ENCODE data around the gene DSCAM. TPM values are rescaled to one million over a fixed set of nuclear protein-coding genes. Genes with fewer than 3 reads are reported as not detected.

The DSCAM gene
- total RNA-seq, 1 experiment from 2014 or later = 0.13 TPM

DNA sequence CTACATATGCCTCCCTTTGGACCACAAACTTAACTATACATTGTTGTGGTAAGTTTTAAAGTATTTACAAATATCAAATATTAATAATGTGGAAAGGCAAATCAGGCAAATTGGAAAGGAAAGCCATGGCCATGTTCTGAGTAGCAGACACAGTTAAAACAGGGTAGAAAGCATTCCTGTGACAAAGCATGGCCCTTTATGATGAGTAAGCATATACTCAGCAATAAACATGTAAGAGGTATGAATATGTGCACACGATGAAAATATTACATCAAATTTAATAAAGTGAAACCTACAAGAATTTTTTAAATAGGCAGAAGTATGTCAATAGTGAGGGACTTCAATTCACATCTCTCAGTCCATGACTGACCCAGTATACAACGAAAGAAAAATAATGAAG, 389.2 kb downstream of the DSCAM start:
- no peaks in the 10 kb centered on the region for H3K36me3 Mint-ChIP-seq

DNA sequence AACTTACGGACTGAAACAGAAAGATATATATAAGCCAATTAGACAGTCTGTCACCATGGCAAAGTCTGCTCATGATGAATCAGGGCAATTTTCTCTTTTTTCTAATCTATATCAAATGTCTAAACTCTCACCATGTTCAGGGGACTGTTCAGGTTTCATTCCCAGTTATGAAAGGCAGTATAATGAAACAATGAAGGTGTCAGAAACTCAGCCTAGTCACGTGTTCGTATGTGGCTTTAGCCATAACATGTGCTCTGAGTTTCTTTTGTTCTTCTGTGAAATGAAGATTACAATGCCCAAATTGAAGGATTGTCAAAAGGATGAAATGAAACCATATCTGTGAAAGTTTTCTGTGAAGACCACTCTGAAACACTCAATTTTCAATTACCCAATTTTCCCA, 392.9 kb downstream of the DSCAM start:
- H3K9me3 Mint-ChIP-seq = no peaks in the 10 kb centered on the region
- ATAC-seq = no peak
- CTCF ChIA-PET = no interaction called here

More for the DNA sequence above, 389.2 kb downstream of the DSCAM start:
- Mint-ChIP-seq H3K4me3 (no peak overlapping the region), H3K9me3 (no peaks in the 10 kb centered on the region), H3K27ac (no peak overlapping the region), H3K27me3 (ENCODE audit: low read depth) (no peaks in the 10 kb centered on the region), H3K4me1 (no peaks in the 10 kb centered on the region)
- DNase-seq (ENCODE audit: low spot score) (no peak), ATAC-seq (no peak)
- POLR2A ChIA-PET = no interaction called here
- CTCF ChIA-PET = no interaction called here
- TF ChIP-seq ZNF512 (CRISPR knock-in tag; IDR thresholded peaks at IDR 0.05; ENCODE audit: borderline replicate concordance) = no peak
- no peak for TF ChIP-seq TCF7 (CRISPR knock-in tag; IDR thresholded peaks at IDR 0.05; ENCODE audit: low read depth)
- TF ChIP-seq ATF2 (CRISPR knock-in tag; IDR thresholded peaks at IDR 0.05; ENCODE audit: borderline replicate concordance, low read depth) = no peak
- no peak for TF ChIP-seq ZNF317 (CRISPR knock-in tag; IDR thresholded peaks at IDR 0.05; ENCODE audit: borderline replicate concordance, low read depth)
- TF ChIP-seq GABPB1 (CRISPR knock-in tag; IDR thresholded peaks at IDR 0.05) = no peak
- TF ChIP-seq, protein P1, sequence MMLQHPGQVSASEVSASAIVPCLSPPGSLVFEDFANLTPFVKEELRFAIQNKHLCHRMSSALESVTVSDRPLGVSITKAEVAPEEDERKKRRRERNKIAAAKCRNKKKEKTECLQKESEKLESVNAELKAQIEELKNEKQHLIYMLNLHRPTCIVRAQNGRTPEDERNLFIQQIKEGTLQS (CRISPR knock-in tag; conservative IDR thresholded peaks at IDR 0.05) = no peak
- no peak for TF ChIP-seq FOXJ3 (CRISPR knock-in tag; IDR thresholded peaks at IDR 0.05; ENCODE audit: borderline replicate concordance)
- no peak for TF ChIP-seq ELF4 (CRISPR knock-in tag; IDR thresholded peaks at IDR 0.05; ENCODE audit: low read depth)
- TF ChIP-seq ETV6 (CRISPR knock-in tag; IDR thresholded peaks at IDR 0.05) = no peak
- no peak for TF ChIP-seq SMAD4 (CRISPR knock-in tag; IDR thresholded peaks at IDR 0.05)
- TF ChIP-seq MXD4 (CRISPR knock-in tag; IDR thresholded peaks at IDR 0.05; ENCODE audit: borderline replicate concordance) = no peak
- no peak for TF ChIP-seq GRHL2 (CRISPR knock-in tag; IDR thresholded peaks at IDR 0.05; ENCODE audit: insufficient replicate concordance, severe bottlenecking)
- TF ChIP-seq FOXP4 (CRISPR knock-in tag; IDR thresholded peaks at IDR 0.05) = no peak
- no peak for TF ChIP-seq RELA (CRISPR knock-in tag; IDR thresholded peaks at IDR 0.05; ENCODE audit: borderline replicate concordance)
- TF ChIP-seq, protein P2, sequence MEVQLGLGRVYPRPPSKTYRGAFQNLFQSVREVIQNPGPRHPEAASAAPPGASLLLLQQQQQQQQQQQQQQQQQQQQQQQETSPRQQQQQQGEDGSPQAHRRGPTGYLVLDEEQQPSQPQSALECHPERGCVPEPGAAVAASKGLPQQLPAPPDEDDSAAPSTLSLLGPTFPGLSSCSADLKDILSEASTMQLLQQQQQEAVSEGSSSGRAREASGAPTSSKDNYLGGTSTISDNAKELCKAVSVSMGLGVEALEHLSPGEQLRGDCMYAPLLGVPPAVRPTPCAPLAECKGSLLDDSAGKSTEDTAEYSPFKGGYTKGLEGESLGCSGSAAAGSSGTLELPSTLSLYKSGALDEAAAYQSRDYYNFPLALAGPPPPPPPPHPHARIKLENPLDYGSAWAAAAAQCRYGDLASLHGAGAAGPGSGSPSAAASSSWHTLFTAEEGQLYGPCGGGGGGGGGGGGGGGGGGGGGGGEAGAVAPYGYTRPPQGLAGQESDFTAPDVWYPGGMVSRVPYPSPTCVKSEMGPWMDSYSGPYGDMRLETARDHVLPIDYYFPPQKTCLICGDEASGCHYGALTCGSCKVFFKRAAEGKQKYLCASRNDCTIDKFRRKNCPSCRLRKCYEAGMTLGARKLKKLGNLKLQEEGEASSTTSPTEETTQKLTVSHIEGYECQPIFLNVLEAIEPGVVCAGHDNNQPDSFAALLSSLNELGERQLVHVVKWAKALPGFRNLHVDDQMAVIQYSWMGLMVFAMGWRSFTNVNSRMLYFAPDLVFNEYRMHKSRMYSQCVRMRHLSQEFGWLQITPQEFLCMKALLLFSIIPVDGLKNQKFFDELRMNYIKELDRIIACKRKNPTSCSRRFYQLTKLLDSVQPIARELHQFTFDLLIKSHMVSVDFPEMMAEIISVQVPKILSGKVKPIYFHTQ (CRISPR knock-in tag; IDR thresholded peaks at IDR 0.05) = no peak

More for the DNA sequence above, 392.9 kb downstream of the DSCAM start:
- POLR2A ChIA-PET = no interaction called here
- H3K27me3 Mint-ChIP-seq (ENCODE audit: low read depth) = no peaks in the 10 kb centered on the region
- no peak overlapping the region for H3K27ac Mint-ChIP-seq
- H3K4me3 Mint-ChIP-seq = no peak overlapping the region
- TF ChIP-seq ERG (CRISPR knock-in tag; IDR thresholded peaks at IDR 0.05) (no peak), ZNF138 (CRISPR knock-in tag; conservative IDR thresholded peaks at IDR 0.05) (no peak), KAT7 (CRISPR knock-in tag; IDR thresholded peaks at IDR 0.05; ENCODE audit: borderline replicate concordance) (no peak)
- no peaks in the 10 kb centered on the region for H3K36me3 Mint-ChIP-seq
- H3K4me1 Mint-ChIP-seq = no peaks in the 10 kb centered on the region
- no peak for DNase-seq (ENCODE audit: low spot score)
